Head of caudate nucleus (tissue), 42 donors: ENCODE measurements around the gene BMERB1.

ENCODE experiments used
- DNase-seq, 42 donors: peaks; one replicate each; pipeline versions ENCODE4 v3.0.0 to v3.0.0-alpha.2; 2020 to 2021; ENCODE audit warnings: mixed read lengths in 7 of 42
- intact Hi-C: fragments of 100-400 bp; cut with DNase I; formaldehyde crosslinking; loops from one replicate; pipeline ENCODE4 v1.15.0; 2022

BMERB1 gene

DNA sequence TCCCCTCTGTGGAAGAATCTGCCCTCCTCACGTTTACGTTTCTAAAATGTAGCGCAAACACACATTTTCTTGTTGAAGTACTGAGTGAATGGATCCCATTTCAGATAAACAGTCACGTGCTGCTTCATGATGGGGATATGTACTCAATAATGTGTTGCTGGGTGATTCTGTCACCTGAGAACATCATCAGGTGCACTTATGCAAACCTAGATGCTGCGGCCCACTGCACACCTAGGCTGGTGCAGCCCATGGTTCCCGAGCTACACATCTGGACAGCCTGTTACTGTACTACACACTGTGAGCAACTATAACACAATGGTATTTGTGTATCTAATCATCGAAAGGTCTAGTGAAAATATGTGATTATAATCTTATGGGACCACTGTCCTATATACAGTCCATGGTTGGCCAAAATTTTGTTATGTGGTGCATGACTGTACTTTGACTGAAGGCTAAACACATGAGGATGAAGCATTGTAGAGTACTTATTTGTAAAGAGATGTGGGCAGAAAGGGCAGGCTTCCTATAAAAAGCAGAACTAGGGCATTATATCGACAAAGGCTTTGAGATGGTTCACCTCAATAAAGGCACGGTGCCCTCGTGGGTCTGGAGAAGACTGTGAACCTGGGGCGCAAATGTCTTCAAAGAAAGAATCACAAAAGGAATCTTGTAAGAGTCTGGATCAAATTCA lies 182.2 kb downstream of the BMERB1 start:
- intact Hi-C loops: no loop called here
- DNase-seq: no peak

DNA sequence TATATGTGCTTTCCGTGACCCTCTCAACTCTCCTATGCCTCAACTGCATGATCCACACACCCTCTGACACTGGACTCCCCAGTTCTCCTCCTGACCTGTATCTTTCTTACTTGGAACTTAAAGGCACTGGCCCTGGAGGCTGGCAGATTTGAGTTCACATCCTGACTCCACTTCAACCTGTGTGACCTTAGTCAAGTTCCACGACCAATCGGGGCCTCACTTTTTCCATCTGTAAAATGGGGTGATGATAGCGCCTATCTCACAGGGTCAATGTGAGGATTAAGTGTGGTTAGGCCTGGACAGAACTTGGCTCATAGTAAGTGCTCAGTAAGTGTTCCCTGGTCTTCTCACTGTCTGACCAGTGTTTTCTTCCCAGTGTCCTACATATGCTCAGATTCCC lies 183.5 kb downstream of the BMERB1 start:
- intact Hi-C loops: no loop called here
- DNase-seq: no peak

GRCh38 chr16:15618392-15618791 lies 184.0 kb downstream of the BMERB1 start:
- intact Hi-C loops: no loop called here

GRCh38 chr16:15620611-15621195 lies 186.3 kb downstream of the BMERB1 start:
- DNase-seq: no peak
- intact Hi-C loops: no loop called here

More at GRCh38 chr16:15618392-15618791, 184.0 kb downstream of the BMERB1 start:
- DNase-seq: no peak

GRCh38 chr16:15621456-15621855 lies 187.1 kb downstream of the BMERB1 start:
- intact Hi-C loops: no loop called here
- no peak for DNase-seq

DNA sequence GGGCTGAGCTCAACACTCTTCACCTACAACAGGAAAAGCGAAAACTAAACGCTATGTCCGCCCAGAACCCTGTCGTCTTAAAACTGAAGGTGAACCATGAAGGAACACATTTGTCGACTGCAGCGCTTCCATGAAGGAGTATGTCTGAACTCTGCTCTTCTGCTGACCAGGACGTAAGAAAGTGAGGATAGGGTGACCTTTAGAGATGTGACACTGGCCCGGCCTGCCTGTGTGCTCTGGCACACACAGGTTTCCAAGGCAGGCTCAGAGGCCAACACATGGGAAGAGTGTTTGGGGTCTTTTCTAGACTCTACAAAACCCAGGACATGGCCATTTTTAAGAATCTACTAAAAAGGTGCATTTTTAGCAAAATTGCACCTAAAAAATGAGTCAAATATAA lies 187.5 kb downstream of the BMERB1 start:
- DNase-seq: no peak
- intact Hi-C loops: no loop called here

DNA sequence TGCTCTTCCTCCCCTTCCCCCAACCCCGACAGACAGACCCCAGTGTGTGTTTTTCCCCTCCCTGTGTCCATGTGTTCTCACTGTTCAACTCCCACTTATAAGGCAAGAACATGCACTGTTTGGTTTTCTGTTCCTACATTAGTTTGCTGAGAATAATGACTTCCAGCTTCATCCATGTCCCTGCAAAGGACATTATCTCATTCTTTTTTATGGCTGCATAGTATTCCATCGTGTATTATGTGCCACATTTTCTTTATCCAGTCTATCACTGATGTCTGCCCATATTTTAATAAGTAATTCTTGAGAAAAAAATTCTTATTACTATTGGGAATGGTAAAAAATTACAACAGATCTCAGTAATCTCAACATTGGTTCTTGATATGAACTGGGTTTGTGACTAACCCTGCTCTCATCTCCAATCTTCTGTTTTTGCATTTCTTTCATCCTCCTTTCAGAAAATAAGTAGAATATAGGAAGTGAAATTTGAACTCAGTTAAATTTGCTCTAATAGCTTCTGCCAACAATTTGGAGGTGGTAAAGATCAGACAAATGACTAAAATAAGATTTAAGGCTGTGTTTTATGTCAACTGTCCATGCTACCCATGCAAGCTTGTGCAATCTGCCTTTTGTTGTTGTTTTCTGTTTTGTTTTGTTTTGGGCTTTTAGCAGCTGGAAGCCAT lies 197.5 kb downstream of the BMERB1 start:
- no peak for DNase-seq
- intact Hi-C loops: no loop called here

GRCh38 chr16:15635926-15636325 lies 201.5 kb downstream of the BMERB1 start:
- intact Hi-C loops: no loop called here
- no peak for DNase-seq

DNA sequence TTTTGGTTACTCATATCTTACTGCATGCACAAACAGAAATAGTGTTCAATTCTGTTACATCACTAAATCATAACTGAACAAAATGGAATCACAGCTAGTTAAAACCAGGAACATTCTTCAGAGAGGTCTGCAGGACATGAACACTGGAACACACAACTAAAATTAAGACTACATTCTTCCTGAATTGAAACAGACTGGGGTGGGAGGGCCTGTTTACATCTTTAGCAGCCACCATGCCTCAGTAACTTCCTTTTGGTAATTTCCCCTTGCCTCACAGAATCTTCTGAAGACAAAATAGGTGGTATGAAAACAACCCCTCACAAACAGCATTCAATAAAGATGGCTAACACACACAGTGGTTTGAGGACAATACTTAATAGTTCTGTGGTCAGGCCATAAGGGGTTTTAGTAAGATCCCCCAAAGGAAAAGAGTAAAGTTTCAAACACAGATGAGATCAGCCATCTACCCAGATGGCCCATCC lies 202.0 kb downstream of the BMERB1 start:
- no peak for DNase-seq
- intact Hi-C loops: no loop called here
